HG03354 (cell line): ENCODE results near the gene CAB39L.

Source experiments
- ATAC-seq: cut with Tn5 transposase; IDR thresholded peaks from one replicate; pipeline ENCODE4 v1.9.1; 2021; ENCODE audit warnings: mild to moderate bottlenecking; ENCODE audit not compliant: unreplicated experiment, poor library complexity, severe bottlenecking

CAB39L gene

GRCh38 chr13:49319951-49320350, 123.9 kb downstream of the CAB39L start:
- ATAC-seq, result no peak

- no peak for ATAC-seq
Observed at GRCh38 chr13:49319551-49319950, 124.3 kb downstream of the CAB39L start.

GRCh38 chr13:49315756-49316482, 127.9 kb downstream of the CAB39L start:
- no peak for ATAC-seq

- ATAC-seq, result no peak
Observed at GRCh38 chr13:49315036-49315565, 128.8 kb downstream of the CAB39L start.

GRCh38 chr13:49314344-49314882, 129.5 kb downstream of the CAB39L start:
- no peak for ATAC-seq

GRCh38 chr13:49311816-49312215, 132.0 kb downstream of the CAB39L start:
- ATAC-seq, result no peak

- no peak for ATAC-seq
Observed at GRCh38 chr13:49310251-49310650, 133.6 kb downstream of the CAB39L start.

GRCh38 chr13:49308921-49309408, 134.9 kb downstream of the CAB39L start:
- no peak for ATAC-seq

GRCh38 chr13:49308097-49308875, 135.6 kb downstream of the CAB39L start:
- ATAC-seq, result no peak

- ATAC-seq, result no peak
Observed at GRCh38 chr13:49307365-49307764, 136.5 kb downstream of the CAB39L start.

GRCh38 chr13:49305792-49306425, 138.0 kb downstream of the CAB39L start:
- no peak for ATAC-seq

- ATAC-seq, result no peak
Observed at GRCh38 chr13:49304763-49305700, 138.8 kb downstream of the CAB39L start.

GRCh38 chr13:49304356-49304755, 139.5 kb downstream of the CAB39L start:
- ATAC-seq, result no peak

GRCh38 chr13:49303533-49304252, 140.2 kb downstream of the CAB39L start:
- ATAC-seq, result no peak

GRCh38 chr13:49302817-49303216, 141.0 kb downstream of the CAB39L start:
- no peak for ATAC-seq

- no peak for ATAC-seq
Observed at GRCh38 chr13:49302222-49302621, 141.6 kb downstream of the CAB39L start.

GRCh38 chr13:49300739-49301589, 142.9 kb downstream of the CAB39L start:
- ATAC-seq, result peak; percentile 97
